Memory B cell (primary cell): Measurements from ENCODE around the gene MAGOH.

Experiments
- ATAC-seq: fragments of 150-1000 bp; cut with Tn5 transposase; 2 replicates; pipeline ENCODE4 v1.10.0; 2021; ENCODE audit warnings: low read depth, mild to moderate bottlenecking, moderate library complexity
- DNase-seq, 2 donors: peaks; one replicate each; pipeline ENCODE4 v3.0.0; 2022; ENCODE audit warnings: low spot score in 2 of 2
- H3K27ac Mint-ChIP-seq: one replicate; pipeline ENCODE4 v1.8.0; 2022; ENCODE audit warnings: mild to moderate bottlenecking, moderate library complexity, mixed read lengths
- H3K27me3 Mint-ChIP-seq: one replicate; pipeline ENCODE4 v1.8.0; 2022; ENCODE audit warnings: mixed read lengths
- H3K36me3 Mint-ChIP-seq: one replicate; pipeline ENCODE4 v1.8.0; 2022; ENCODE audit warnings: mild to moderate bottlenecking, mixed read lengths
- H3K4me1 Mint-ChIP-seq: one replicate; pipeline ENCODE4 v1.8.0; 2022; ENCODE audit warnings: mixed read lengths
- H3K4me3 Mint-ChIP-seq: one replicate; pipeline ENCODE4 v1.8.0; 2022; ENCODE audit warnings: mild to moderate bottlenecking, moderate library complexity, mixed read lengths
- H3K9me3 Mint-ChIP-seq: one replicate; pipeline ENCODE4 v1.8.0; 2022; ENCODE audit warnings: mixed read lengths

MAGOH gene

DNA sequence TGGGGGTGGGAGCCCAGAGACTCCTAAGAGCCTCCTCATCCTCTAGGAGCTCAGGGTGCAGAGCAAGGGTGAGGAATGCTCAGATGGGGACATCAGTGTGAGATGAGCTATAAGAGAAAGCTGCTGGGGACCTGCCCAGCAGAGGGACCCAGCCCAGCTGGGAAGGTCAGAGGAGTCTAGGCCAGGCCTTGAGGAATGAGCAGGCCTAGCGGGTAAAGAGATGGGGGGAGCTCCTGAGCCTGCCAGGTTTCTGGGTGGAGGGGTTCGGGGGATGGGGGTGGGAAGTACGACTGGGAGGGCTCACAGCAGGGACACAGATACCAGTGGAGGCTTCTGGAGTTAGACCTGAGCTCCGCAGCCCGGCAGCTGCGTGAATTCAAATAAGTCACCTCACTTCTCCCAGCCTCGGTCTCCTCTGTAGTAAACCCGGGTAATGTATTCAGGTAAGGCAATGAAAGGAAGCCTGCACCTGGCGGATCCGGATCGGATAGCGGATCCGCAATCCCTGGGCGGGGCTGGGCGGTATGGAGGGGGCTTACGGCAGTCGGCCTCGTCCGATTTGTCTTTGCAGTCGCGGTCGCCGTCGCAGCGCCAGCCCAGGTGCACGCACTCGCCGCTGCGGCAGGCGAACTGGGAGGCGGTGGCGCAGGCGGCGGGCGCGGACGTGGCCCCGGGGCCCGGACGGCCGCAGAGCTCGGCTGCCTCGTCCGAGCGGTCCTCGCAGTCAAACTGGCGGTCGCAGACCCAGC is 38.0 kb upstream of the MAGOH start:
- Mint-ChIP-seq H3K36me3 (peaks cover 4% of the 10 kb centered on the region), H3K27ac (no peak overlapping the region), H3K4me1 (peaks cover 3% of the 10 kb centered on the region), H3K4me3 (no peak overlapping the region), H3K27me3 (no peaks in the 10 kb centered on the region), H3K9me3 (no peaks in the 10 kb centered on the region)
- no peak for DNase-seq
- ATAC-seq = no peak

DNA sequence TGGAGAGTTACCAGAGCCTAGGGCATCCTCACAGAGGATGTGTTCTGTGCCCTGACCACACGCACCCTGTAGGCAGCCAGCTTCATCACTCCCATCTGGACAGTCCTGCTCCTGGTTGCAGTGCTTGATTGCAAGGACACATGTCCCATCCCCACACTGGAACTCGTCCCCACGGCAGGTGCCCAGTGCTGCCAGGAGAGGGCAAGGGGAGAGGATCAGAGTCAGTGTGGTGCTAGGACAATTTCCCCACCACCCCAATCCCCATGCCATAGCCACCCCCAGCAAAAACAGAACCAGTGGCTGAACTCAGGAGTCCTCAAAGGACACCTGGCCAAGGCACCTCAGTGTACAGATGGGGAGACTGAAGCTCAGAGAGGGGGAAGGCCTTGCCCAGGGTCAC is 37.2 kb upstream of the MAGOH start:
- H3K36me3 Mint-ChIP-seq = peaks cover 4% of the 10 kb centered on the region
- H3K27me3 Mint-ChIP-seq = no peaks in the 10 kb centered on the region
- H3K4me3 Mint-ChIP-seq = no peak overlapping the region
- peaks cover 6% of the 10 kb centered on the region for H3K4me1 Mint-ChIP-seq
- DNase-seq (no peak), ATAC-seq (no peak)
- no peak overlapping the region for H3K27ac Mint-ChIP-seq
- no peaks in the 10 kb centered on the region for H3K9me3 Mint-ChIP-seq

GRCh38 chr1:53274541-53275185 is 36.3 kb upstream of the MAGOH start:
- Mint-ChIP-seq H3K27ac (no peak overlapping the region), H3K9me3 (no peaks in the 10 kb centered on the region), H3K36me3 (peaks cover 4% of the 10 kb centered on the region), H3K4me1 (peaks cover 13% of the 10 kb centered on the region), H3K4me3 (no peak overlapping the region), H3K27me3 (no peaks in the 10 kb centered on the region)
- ATAC-seq (no peak), DNase-seq (no peak)

DNA sequence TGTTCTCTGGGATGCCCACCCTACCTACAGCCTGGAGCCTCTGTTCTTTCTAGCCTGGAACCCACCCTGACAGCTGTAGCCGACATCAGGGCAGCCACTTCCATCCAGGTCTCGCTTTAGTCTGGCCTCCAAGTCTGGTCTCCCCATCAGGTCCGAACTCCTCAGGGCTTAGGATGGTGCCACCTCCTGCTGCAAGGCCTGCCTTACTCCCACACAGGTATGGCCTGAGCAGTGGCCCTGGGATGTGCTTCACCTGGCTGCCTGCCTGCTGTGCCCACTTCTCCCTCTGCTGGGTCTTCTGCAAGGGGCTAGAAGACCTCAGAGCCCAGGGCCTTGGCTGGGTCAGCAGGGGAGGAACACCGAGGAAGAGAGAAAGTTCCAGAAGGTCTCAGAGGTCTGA is 35.7 kb upstream of the MAGOH start:
- no peaks in the 10 kb centered on the region for H3K9me3 Mint-ChIP-seq
- DNase-seq = no peak

GRCh38 chr1:53273526-53273925 is 35.2 kb upstream of the MAGOH start:
- H3K4me1 Mint-ChIP-seq = peaks cover 15% of the 10 kb centered on the region
- DNase-seq = no peak
- no peak overlapping the region for H3K27ac Mint-ChIP-seq
- no peaks in the 10 kb centered on the region for H3K27me3 Mint-ChIP-seq
- no peaks in the 10 kb centered on the region for H3K9me3 Mint-ChIP-seq
- peaks cover 4% of the 10 kb centered on the region for H3K36me3 Mint-ChIP-seq
- no peak overlapping the region for H3K4me3 Mint-ChIP-seq
- no peak for ATAC-seq

More for the DNA sequence above, 35.7 kb upstream of the MAGOH start:
- Mint-ChIP-seq H3K27me3 (no peaks in the 10 kb centered on the region), H3K27ac (no peak overlapping the region), H3K36me3 (peaks cover 4% of the 10 kb centered on the region), H3K4me1 (peaks cover 15% of the 10 kb centered on the region), H3K4me3 (no peak overlapping the region)
- ATAC-seq = no peak

- ATAC-seq (no peak), DNase-seq (no peak)
- Mint-ChIP-seq H3K27ac (no peak overlapping the region), H3K27me3 (no peaks in the 10 kb centered on the region), H3K4me1 (peaks cover 12% of the 10 kb centered on the region), H3K4me3 (no peak overlapping the region), H3K9me3 (no peaks in the 10 kb centered on the region), H3K36me3 (peaks cover 3% of the 10 kb centered on the region)
These were observed 34.0 kb upstream of the MAGOH start for GRCh38 chr1:53272349-53272748.

GRCh38 chr1:53271446-53272090 is 33.2 kb upstream of the MAGOH start:
- H3K36me3 Mint-ChIP-seq = peaks cover 3% of the 10 kb centered on the region
- H3K27ac Mint-ChIP-seq = no peak overlapping the region
- H3K4me1 Mint-ChIP-seq = peaks cover 12% of the 10 kb centered on the region
- no peak overlapping the region for H3K4me3 Mint-ChIP-seq
- ATAC-seq (no peak), DNase-seq (no peak)
- no peaks in the 10 kb centered on the region for H3K27me3 Mint-ChIP-seq
- H3K9me3 Mint-ChIP-seq = no peaks in the 10 kb centered on the region

DNA sequence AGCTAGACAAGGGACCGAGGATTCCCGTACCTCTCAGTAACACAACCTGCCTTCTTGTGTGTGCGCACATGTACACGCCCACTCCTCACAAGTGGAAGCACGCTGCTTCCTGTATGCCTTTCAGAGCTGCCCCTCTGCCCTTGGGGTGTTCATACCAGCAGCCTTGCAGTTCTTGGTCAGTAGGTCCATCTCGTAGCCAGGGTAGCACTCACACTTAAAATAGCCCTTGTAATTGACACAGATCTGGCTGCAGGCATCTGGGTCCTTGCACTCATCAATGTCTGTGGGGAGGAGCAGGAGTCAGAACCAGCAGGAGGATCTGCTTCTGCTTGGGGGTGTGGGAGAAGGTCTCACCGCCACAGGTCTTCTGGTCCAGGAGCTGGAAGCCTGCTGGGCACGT is 32.6 kb upstream of the MAGOH start:
- no peaks in the 10 kb centered on the region for H3K9me3 Mint-ChIP-seq
- H3K36me3 Mint-ChIP-seq = no peaks in the 10 kb centered on the region
- H3K4me3 Mint-ChIP-seq = no peak overlapping the region
- no peak for DNase-seq
- H3K27me3 Mint-ChIP-seq = no peaks in the 10 kb centered on the region
- ATAC-seq = no peak
- no peak overlapping the region for H3K27ac Mint-ChIP-seq
- H3K4me1 Mint-ChIP-seq = peaks cover 12% of the 10 kb centered on the region

DNA sequence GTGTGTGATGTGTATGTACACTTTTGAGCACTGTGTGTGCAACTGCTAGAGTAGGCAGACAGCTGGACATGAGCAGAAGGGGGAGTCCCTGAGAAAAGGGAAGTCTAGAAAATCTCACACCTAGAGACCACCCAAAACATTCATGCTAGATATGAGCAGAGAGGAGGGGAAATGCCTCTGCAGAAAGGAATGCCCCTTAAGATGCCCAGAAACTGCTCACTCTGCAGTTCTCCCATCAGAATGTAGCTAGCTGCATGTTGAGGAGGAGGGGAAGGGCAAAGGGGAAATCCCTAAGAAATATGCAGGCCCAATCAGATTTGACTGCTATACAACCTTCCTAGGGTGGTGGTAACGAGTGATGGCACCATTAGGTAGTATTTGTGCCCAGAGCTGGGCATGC is 31.8 kb upstream of the MAGOH start:
- peaks cover 12% of the 10 kb centered on the region for H3K4me1 Mint-ChIP-seq
- no peak overlapping the region for H3K27ac Mint-ChIP-seq
- H3K36me3 Mint-ChIP-seq = no peaks in the 10 kb centered on the region
- H3K27me3 Mint-ChIP-seq = no peaks in the 10 kb centered on the region
- ATAC-seq (peak; percentile 62), DNase-seq (no peak)
- no peaks in the 10 kb centered on the region for H3K9me3 Mint-ChIP-seq
- H3K4me3 Mint-ChIP-seq = no peak overlapping the region

GRCh38 chr1:53267761-53268160 is 29.4 kb upstream of the MAGOH start:
- DNase-seq (no peak), ATAC-seq (no peak)
- Mint-ChIP-seq H3K9me3 (no peaks in the 10 kb centered on the region), H3K4me3 (no peak overlapping the region), H3K27ac (no peak overlapping the region), H3K4me1 (peaks cover 12% of the 10 kb centered on the region), H3K27me3 (no peaks in the 10 kb centered on the region), H3K36me3 (peaks cover 6% of the 10 kb centered on the region)

DNA sequence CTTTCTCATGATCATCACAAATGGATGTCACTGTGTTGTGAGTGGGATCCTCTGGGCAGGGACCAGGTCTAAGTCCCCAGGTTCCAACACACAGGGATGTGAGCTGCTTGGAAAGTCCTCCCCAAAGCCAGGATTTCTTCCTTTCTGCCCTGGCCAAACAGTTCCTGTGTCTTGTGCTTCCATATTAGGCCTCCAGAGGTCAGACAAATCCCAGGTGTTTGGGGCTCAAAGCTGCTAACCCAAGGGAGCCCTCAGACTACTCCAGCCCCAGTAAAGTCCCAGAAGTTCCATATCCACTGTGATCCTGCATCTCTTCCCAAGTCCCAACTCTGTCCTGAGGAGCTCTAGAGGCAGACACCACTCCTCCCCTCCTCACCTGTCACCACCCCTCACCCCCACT is 27.7 kb upstream of the MAGOH start:
- Mint-ChIP-seq H3K27ac (no peak overlapping the region), H3K4me1 (peaks cover 12% of the 10 kb centered on the region), H3K4me3 (no peak overlapping the region), H3K36me3 (peaks cover 6% of the 10 kb centered on the region), H3K27me3 (no peaks in the 10 kb centered on the region), H3K9me3 (no peaks in the 10 kb centered on the region)
- DNase-seq (no peak), ATAC-seq (no peak)

DNA sequence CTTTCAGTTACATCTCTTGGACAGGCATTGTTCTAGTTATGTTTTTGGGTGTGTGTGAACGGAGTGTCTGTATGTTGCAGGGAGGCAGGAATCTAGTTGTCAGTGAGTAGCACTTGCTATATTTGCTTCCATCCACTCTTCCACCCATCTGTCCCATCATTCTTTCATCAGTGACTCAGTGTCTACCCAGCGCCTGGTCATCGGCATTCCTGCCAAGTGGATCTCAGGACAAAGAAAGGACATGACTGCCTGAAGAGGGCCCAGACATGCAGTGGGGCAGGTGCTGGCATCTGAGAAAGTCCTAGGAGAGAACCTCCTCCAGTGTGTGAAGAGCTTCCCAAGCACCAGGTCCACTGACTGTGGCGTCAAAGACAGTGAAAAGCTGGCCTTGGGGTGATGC is 27.3 kb upstream of the MAGOH start:
- Mint-ChIP-seq H3K4me1 (peaks cover 11% of the 10 kb centered on the region), H3K4me3 (no peak overlapping the region), H3K36me3 (peaks cover 7% of the 10 kb centered on the region), H3K27me3 (no peaks in the 10 kb centered on the region), H3K27ac (no peak overlapping the region), H3K9me3 (no peaks in the 10 kb centered on the region)
- DNase-seq (no peak), ATAC-seq (no peak)

DNA sequence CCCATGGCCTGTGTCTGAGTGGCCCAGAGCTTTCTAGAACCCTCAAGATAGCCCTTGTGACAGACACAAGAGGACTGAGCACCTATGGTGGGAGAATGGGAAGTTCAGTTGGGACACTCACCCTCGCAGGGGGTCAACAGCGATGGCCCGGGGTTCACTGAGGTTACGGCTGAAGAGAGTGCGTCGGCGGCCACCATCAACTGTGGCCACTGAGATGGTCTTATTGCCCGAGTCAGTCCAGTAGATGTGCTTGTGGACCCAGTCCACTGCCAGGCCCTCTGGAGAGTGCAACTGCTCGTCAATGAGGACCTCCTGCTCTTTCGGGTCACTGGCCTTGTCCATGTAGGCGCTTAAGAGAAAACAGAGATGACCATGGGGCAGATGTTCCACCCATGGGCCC is 25.7 kb upstream of the MAGOH start:
- Mint-ChIP-seq H3K4me1 (peaks cover 11% of the 10 kb centered on the region), H3K36me3 (peaks cover 10% of the 10 kb centered on the region), H3K4me3 (no peak overlapping the region), H3K9me3 (no peaks in the 10 kb centered on the region), H3K27ac (no peak overlapping the region), H3K27me3 (no peaks in the 10 kb centered on the region)
- DNase-seq (no peak), ATAC-seq (no peak)

DNA sequence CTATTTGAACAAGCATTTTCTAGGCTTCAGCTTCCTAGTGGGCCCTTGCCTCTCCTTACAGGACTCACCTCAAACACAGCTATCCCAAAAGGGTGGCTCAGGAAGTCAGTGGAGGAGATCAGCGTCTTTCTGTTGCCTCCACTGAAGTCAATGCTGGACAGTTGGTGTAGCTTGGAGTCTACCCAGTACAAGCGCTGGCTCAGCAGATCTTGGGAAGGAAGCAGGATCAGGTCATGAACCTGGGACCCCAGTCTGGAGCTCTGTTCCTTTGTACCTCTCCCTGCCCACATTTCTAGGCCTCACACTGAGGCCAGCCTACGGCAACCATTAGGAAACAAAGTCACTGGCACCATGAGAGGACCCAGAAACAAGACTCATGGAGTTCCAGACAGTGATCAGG is 23.7 kb upstream of the MAGOH start:
- DNase-seq (no peak), ATAC-seq (no peak)
- H3K36me3 Mint-ChIP-seq = peaks cover 10% of the 10 kb centered on the region
- no peaks in the 10 kb centered on the region for H3K27me3 Mint-ChIP-seq
- no peak overlapping the region for H3K27ac Mint-ChIP-seq
- H3K9me3 Mint-ChIP-seq = no peaks in the 10 kb centered on the region
- peaks cover 11% of the 10 kb centered on the region for H3K4me1 Mint-ChIP-seq
- H3K4me3 Mint-ChIP-seq = no peak overlapping the region
